ENCODE measurements around the gene HOXD4. TPM values are rescaled to one million over a fixed set of nuclear protein-coding genes. Genes with fewer than 3 reads are reported as not detected.

HOXD4 gene
- total RNA-seq, 2 experiments from 2014 or later, result not detected

- H3K27ac ChIP-seq (ENCODE audit: low read depth in 1 of 2, low read length in 2 of 2), result no peak overlapping the region
- H3K4me1 ChIP-seq (ENCODE audit: insufficient read depth, low read length), result peaks cover 22% of the 10 kb centered on the region
- DNase-seq (no peak), ATAC-seq (ENCODE audit: poor library complexity) (no peak)
- peaks cover 7% of the 10 kb centered on the region for H3K36me3 Mint-ChIP-seq (ENCODE audit: low read depth)
- no peak overlapping the region for H3K4me3 Mint-ChIP-seq
- H3K27me3 ChIP-seq (ENCODE audit: control insufficient read depth in 1 of 2, insufficient read depth in 2 of 2, low read length in 2 of 2), result peaks cover 87 to 93% of the 10 kb centered on the region in 2 experiments
- intact Hi-C loops (cut with DNase I, micrococcal nuclease), result loop anchor here in 1 of 2 experiments (2.0 to 5.0 kb wide), 2 partner anchors 14 to 33 kb away; no protein-coding TSS in a partner anchor
- no peak overlapping the region for H3K27ac Mint-ChIP-seq
- H3K9me3 Mint-ChIP-seq, result no peaks in the 10 kb centered on the region
- no peaks in the 10 kb centered on the region for H3K36me3 ChIP-seq (ENCODE audit: insufficient read depth, low read length)
- peaks cover 24% of the 10 kb centered on the region for H3K4me1 Mint-ChIP-seq (ENCODE audit: low read depth)
- POLR2A ChIA-PET, result interaction anchor here (0.7 to 2.4 kb wide), 5 partner anchors 10 to 61 kb away, joined by 3 to 8 read pairs (median 3); no protein-coding TSS in a partner anchor
- peaks cover 13 to 65% of the 10 kb centered on the region in 2 experiments for H3K9me3 ChIP-seq (ENCODE audit: control insufficient read depth in 1 of 2, insufficient read depth in 1 of 2, low read length in 2 of 2)
- TF ChIP-seq CTCF (IDR thresholded peaks at IDR 0.05), result no peak
- H3K27me3 Mint-ChIP-seq, result peaks cover 89% of the 10 kb centered on the region
- CTCF ChIA-PET, result interaction anchor here (0.9 to 1.8 kb wide), 3 partner anchors 9 to 16 kb away, joined by 3 to 6 read pairs (median 3); no protein-coding TSS in a partner anchor
- no peak overlapping the region for H3K4me3 ChIP-seq (ENCODE audit: low read length)
These were observed 40.7 kb upstream of the HOXD4 start for GRCh38 chr2:176110415-176111308.

- ATAC-seq (ENCODE audit: poor library complexity) (no peak), DNase-seq (no peak)
- peaks cover 88 to 93% of the 10 kb centered on the region in 2 experiments for H3K27me3 ChIP-seq (ENCODE audit: control insufficient read depth in 1 of 2, insufficient read depth in 2 of 2, low read length in 2 of 2)
- H3K4me1 Mint-ChIP-seq (ENCODE audit: low read depth), result peaks cover 18% of the 10 kb centered on the region
- H3K36me3 Mint-ChIP-seq (ENCODE audit: low read depth), result peaks cover 7% of the 10 kb centered on the region
- H3K4me1 ChIP-seq (ENCODE audit: insufficient read depth, low read length), result peaks cover 21% of the 10 kb centered on the region
- H3K9me3 ChIP-seq (ENCODE audit: control insufficient read depth in 1 of 2, insufficient read depth in 1 of 2, low read length in 2 of 2), result peaks cover 13 to 65% of the 10 kb centered on the region in 2 experiments
- H3K27me3 Mint-ChIP-seq, result peaks cover 89% of the 10 kb centered on the region
- POLR2A ChIA-PET, result interaction anchor here (0.7 to 2.4 kb wide), 3 partner anchors 9 to 15 kb away, joined by 3 to 8 read pairs (median 4); no protein-coding TSS in a partner anchor
- no peak overlapping the region for H3K27ac ChIP-seq (ENCODE audit: low read depth in 1 of 2, low read length in 2 of 2)
- CTCF ChIA-PET, result interaction anchor here (0.9 to 1.8 kb wide), 3 partner anchors 10 to 16 kb away, joined by 3 to 6 read pairs (median 3); no protein-coding TSS in a partner anchor
- no peak overlapping the region for H3K4me3 Mint-ChIP-seq
- no peak overlapping the region for H3K27ac Mint-ChIP-seq
- no peak for TF ChIP-seq CTCF (IDR thresholded peaks at IDR 0.05)
- H3K36me3 ChIP-seq (ENCODE audit: insufficient read depth, low read length), result no peaks in the 10 kb centered on the region
- no peaks in the 10 kb centered on the region for H3K9me3 Mint-ChIP-seq
- intact Hi-C loops (cut with DNase I, micrococcal nuclease), result loop anchor here in 1 of 2 experiments (2.0 to 5.0 kb wide), 2 partner anchors 14 to 34 kb away; no protein-coding TSS in a partner anchor
- no peak overlapping the region for H3K4me3 ChIP-seq (ENCODE audit: low read length)
These were observed 40.1 kb upstream of the HOXD4 start for GRCh38 chr2:176111309-176111663.

GRCh38 chr2:176111846-176112374, 39.4 kb upstream of the HOXD4 start:
- intact Hi-C loops (cut with DNase I, micrococcal nuclease), result loop anchor here in 1 of 2 experiments (2.0 to 5.0 kb wide), 2 partner anchors 15 to 35 kb away; no protein-coding TSS in a partner anchor
- CTCF ChIA-PET, result interaction anchor here (1.7 kb wide), 1 partner anchor 15 kb away, joined by 4 read pairs; no protein-coding TSS in a partner anchor
- H3K4me1 ChIP-seq (ENCODE audit: insufficient read depth, low read length), result peaks cover 17% of the 10 kb centered on the region
- DNase-seq (no peak), ATAC-seq (ENCODE audit: poor library complexity) (no peak)
- POLR2A ChIA-PET, result no interaction called here
- H3K36me3 Mint-ChIP-seq (ENCODE audit: low read depth), result peaks cover 9% of the 10 kb centered on the region
- TF ChIP-seq CTCF (IDR thresholded peaks at IDR 0.05), result no peak
- peaks cover 13 to 65% of the 10 kb centered on the region in 2 experiments for H3K9me3 ChIP-seq (ENCODE audit: control insufficient read depth in 1 of 2, insufficient read depth in 1 of 2, low read length in 2 of 2)
- H3K4me1 Mint-ChIP-seq (ENCODE audit: low read depth), result peaks cover 15% of the 10 kb centered on the region
- H3K36me3 ChIP-seq (ENCODE audit: insufficient read depth, low read length), result no peaks in the 10 kb centered on the region
- H3K27me3 ChIP-seq (ENCODE audit: control insufficient read depth in 1 of 2, insufficient read depth in 2 of 2, low read length in 2 of 2), result peaks cover 89 to 94% of the 10 kb centered on the region in 2 experiments
- H3K4me3 ChIP-seq (ENCODE audit: low read length), result no peak overlapping the region
- no peak overlapping the region for H3K27ac Mint-ChIP-seq
- no peak overlapping the region for H3K27ac ChIP-seq (ENCODE audit: low read depth in 1 of 2, low read length in 2 of 2)
- H3K27me3 Mint-ChIP-seq, result peaks cover 92% of the 10 kb centered on the region
- H3K4me3 Mint-ChIP-seq, result peak overlapping the region; percentile 20
- H3K9me3 Mint-ChIP-seq, result no peaks in the 10 kb centered on the region
